ENCODE results near the gene CLINT1.

DNA sequence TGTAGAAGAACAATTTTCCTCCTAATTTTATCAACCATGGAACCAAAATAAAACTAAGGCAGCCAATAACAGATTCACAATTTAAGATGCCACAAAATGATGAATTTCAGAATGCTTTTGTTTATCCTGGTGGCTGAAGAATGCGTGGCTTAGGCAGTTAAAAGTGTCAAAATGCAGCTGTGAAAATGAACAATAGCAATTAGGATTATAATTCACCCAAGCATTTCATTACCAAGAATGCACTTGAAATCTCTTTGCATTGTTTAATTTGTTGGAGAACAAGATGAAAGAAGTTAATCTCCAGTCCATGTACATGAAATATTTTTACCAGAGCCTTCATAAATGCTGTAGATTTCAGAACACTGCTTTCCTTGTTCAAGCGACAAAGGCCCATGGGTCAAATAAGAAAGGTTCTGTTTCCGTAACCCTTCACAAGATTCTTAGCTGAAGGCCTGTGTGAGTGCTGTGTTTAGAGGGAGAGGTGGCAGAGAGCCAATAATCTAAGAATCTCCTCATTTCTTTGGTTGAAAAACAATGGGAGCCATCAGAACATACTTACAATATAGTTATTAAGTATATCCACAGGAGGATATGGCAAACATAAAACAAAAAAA is 39.3 kb downstream of the CLINT1 start:
- TF ChIP-seq, protein P1, sequence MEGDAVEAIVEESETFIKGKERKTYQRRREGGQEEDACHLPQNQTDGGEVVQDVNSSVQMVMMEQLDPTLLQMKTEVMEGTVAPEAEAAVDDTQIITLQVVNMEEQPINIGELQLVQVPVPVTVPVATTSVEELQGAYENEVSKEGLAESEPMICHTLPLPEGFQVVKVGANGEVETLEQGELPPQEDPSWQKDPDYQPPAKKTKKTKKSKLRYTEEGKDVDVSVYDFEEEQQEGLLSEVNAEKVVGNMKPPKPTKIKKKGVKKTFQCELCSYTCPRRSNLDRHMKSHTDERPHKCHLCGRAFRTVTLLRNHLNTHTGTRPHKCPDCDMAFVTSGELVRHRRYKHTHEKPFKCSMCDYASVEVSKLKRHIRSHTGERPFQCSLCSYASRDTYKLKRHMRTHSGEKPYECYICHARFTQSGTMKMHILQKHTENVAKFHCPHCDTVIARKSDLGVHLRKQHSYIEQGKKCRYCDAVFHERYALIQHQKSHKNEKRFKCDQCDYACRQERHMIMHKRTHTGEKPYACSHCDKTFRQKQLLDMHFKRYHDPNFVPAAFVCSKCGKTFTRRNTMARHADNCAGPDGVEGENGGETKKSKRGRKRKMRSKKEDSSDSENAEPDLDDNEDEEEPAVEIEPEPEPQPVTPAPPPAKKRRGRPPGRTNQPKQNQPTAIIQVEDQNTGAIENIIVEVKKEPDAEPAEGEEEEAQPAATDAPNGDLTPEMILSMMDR (IDR thresholded peaks at IDR 0.05; ENCODE audit: low read depth, low read length): no peak
- no peak for TF ChIP-seq EZH2phosphoT487 (IDR thresholded peaks at IDR 0.05; ENCODE audit: low read depth)
